HFF-Myc (cell line): ENCODE results near the gene EIF4E1B.
"Not testable (repeated sequence)": the region's sequence is repeated elsewhere in the genome, so short reads cannot be mapped to it uniquely, and the experiment has no call there.

ENCODE experiments used
- DNase-seq: peaks from one replicate; pipeline ENCODE4 v3.0.0-alpha.2; 2011; ENCODE audit warnings: low read depth; ENCODE audit errors: extremely low read depth
- H3K4me3 ChIP-seq: replicated peaks from 2 replicates; pipeline ENCODE4 v1.5.1; 2011; ENCODE audit warnings: low read depth, mild to moderate bottlenecking, control low read depth, low read length
- TF ChIP-seq, protein P1 (sequence below): IDR thresholded peaks from 2 replicates; pipeline ENCODE4 v1.5.1; 2012; ENCODE audit warnings: mild to moderate bottlenecking, low read depth, low read length, control low read depth; ENCODE audit errors: missing control alignments

The EIF4E1B gene

DNA sequence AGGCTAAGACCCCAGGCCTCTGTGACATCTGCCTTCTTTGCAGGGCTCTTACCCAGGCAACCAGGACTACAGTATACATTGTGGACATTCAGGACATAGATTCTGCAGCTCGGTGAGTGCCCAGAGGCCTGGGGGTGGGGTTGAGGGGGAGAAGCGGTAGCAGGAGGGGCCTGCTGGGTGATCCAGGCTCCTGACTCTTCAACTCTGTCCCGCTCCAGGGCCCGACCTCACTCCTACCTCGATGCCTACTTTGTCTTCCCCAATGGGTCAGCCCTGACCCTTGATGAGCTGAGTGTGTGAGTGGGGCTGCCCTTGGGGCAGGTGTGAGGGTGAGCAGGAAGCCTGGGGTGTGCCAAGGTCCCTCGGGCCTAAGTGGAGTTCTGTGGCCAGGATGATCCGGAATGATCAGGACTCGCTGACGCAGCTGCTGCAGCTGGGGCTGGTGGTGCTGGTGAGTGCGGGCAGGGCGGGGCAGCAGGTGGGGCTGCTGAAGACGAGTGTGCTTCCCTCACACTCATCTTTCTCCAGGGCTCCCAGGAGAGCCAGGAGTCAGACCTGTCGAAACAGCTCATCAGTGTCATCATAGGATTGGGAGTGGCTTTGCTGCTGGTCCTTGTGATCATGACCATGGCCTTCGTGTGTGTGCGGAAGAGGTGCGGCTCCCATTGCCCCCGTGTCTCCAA lies 40.3 kb upstream of the EIF4E1B start:
- no peak for DNase-seq
- TF ChIP-seq, protein P1, sequence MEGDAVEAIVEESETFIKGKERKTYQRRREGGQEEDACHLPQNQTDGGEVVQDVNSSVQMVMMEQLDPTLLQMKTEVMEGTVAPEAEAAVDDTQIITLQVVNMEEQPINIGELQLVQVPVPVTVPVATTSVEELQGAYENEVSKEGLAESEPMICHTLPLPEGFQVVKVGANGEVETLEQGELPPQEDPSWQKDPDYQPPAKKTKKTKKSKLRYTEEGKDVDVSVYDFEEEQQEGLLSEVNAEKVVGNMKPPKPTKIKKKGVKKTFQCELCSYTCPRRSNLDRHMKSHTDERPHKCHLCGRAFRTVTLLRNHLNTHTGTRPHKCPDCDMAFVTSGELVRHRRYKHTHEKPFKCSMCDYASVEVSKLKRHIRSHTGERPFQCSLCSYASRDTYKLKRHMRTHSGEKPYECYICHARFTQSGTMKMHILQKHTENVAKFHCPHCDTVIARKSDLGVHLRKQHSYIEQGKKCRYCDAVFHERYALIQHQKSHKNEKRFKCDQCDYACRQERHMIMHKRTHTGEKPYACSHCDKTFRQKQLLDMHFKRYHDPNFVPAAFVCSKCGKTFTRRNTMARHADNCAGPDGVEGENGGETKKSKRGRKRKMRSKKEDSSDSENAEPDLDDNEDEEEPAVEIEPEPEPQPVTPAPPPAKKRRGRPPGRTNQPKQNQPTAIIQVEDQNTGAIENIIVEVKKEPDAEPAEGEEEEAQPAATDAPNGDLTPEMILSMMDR: no peak
- H3K4me3 ChIP-seq: no peak overlapping the region

DNA sequence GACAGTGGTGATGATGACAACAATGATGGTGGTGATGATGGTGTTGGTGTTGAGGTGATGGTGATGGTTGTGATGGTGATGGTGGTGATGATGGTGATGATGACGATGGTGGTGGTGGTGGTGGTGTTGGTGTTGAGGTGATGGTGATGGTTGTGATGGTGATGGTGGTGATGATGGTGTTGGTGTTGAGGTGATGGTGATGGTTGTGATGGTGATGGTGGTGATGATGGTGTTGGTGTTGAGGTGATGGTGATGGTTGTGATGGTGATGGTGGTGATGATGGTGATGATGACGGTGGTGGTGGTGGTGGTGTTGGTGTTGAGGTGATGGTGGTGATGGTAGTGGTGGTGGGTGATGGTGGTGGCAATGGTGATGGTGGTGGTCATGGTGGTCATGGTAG lies 38.8 kb upstream of the EIF4E1B start:
- not testable (repeated sequence) for DNase-seq, H3K4me3 ChIP-seq

DNA sequence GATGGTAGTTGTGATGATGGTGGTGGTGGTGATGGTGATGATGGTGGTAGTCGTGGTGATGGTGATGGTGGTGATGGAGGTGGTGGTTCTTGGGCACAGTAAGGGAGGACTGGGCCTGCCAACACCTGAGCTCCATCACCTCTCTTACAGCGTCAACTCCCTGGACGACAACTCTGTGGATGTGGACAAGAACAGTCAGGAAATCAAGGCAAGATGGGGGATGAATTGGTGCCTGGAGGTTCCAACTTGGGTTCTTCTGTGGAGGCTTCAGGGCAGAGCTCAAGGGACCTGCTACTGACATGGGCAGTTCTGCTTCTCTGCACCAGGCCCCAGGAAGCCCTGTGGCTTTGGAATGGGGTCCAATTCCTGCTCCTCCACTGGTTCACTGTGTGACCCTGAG lies 37.9 kb upstream of the EIF4E1B start:
- H3K4me3 ChIP-seq: no peak overlapping the region
- DNase-seq: no peak
- TF ChIP-seq, protein P1: no peak

DNA sequence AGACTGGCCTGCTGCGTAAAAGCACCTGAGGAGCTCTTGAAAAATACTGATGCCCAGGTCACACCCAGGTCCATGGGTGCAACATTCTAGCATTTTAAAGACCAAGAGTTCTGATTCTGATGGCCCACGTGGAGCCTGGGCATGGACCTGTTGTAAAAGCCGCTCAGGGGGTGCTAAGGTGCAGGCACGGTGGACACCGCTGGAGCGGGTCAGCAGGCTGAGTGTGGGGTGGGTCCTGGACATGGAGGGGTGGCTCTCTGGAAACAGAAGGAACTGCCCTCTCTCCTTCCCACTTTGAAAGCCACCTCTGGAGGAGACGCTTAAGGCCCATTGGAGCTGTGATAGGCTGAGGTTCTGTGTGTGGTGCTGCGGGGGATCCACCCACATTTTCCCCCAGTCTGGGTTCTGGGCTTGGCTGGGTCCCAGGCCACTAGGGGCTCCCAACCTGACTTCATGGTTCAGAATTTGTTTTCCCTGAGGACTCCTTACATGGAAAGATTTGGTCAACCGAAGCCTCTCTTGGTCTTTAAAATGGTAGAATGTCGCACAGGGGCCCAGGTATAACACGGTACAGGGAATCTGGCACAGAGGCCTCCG lies 37.1 kb upstream of the EIF4E1B start:
- H3K4me3 ChIP-seq: no peak overlapping the region
- DNase-seq: no peak

DNA sequence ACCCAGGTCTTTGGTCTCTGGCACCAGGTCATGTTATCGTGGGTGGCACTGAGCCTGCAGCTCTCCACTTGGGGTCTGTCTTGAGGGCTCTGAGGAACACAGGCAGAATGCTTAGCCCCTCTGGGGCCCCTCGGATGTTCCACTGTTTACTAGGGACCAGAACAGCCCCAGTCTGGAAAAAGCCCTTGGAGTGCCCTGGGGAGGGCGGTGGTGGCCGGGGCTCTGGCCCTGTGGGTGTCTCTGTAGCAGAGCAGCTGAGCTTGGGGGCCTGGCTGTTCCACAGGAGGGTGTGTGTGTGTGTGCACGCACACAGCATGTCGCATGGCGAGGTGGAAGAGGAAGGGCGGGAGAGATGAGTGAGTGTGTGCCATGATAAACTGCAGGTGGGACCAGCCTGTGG lies 35.9 kb upstream of the EIF4E1B start:
- no peak overlapping the region for H3K4me3 ChIP-seq
- TF ChIP-seq, protein P1: no peak
- DNase-seq: no peak

More for the DNA sequence above, 37.1 kb upstream of the EIF4E1B start:
- TF ChIP-seq, protein P1: no peak

DNA sequence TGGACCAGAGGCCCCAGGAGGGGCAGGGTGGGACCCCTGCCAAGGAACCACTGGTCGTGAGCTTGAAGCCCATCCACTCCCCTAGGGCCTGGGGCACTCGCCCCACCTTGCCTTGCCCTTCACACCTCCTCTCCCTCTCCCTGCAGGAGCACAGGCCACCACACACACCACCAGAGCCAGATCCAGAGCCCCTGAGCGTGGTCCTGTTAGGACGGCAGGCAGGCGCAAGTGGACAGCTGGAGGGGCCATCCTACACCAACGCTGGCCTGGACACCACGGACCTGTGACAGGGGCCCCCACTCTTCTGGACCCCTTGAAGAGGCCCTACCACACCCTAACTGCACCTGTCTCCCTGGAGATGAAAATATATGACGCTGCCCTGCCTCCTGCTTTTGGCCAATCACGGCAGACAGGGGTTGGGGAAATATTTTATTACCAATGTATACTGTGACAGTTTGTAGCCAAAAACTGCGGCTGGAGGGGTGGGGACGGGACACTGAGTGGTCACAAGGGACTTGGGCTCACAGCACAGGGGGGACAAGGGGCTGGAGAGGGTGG lies 35.0 kb upstream of the EIF4E1B start:
- no peak for DNase-seq
- TF ChIP-seq, protein P1: no peak
- no peak overlapping the region for H3K4me3 ChIP-seq

DNA sequence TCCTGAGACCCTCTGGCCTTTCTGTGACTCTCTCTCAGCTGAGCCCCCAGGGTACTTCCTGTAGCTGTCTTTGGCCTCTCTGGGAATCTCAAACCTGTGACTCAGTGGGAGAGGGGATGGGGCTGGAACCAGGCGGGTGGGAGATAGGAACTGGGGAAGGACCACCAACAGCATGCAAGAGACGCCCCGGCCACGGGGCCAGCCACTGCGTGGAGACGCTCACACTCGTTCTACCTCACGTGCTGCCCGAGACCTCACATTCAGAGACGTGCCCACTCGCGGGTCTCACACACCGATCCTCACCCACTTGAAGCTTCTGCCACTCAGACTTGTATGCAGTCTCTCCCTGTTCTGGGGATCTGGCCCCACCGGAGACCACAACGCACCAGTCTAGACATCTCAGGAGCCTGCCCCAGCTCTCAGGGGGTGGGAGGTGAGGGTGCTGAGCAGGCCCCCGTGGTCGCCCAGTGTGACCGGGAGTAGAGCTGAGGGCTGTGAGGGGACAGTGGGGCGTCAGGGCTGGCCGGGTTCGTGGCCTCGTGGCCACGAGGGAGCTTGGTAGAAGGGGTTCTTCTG lies 34.3 kb upstream of the EIF4E1B start:
- H3K4me3 ChIP-seq: no peak overlapping the region
- no peak for DNase-seq
- TF ChIP-seq, protein P1: no peak
